Measurements from ENCODE around the gene ADAM33.

ADAM33 gene

GRCh38 chr20:3646067-3646440 lies 35.8 kb downstream of the ADAM33 start:
- no peak for DNase-seq (ENCODE audit: low read depth)

DNA sequence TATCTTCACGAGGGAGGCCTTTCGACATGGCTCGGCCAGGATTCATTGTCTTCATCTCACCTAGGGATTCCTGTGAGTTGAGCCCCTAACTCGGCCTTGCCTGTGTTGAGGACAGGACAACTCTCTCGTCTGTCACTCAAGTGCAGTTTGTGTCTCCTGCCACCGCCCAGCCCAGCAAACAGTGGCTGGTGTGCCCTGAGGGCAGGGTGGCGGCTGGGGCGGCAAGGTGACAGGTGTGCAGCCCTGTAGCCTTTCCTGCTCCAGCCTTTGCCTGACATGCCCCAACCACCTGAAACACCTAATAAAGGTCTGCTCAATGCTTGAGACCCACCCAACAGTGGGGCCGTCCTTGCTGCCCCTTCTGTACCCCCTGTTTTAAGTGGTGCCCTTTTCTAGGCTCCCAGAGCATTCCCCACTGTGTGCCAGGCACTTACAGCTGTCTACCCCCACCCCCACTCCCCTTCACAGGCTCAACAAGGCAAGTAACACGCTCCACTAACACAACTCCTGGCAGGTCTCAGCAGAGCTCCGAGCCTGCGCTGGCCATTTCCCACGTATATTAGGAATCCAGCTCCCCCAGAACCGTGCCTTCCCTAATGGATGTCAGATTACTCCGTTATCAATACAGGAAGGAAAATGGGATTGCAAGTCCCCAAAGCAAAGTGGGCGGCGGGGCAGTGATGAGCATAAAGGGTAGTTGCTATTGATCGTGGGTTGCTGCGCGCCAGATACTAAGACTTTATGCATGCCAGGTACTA lies 36.3 kb downstream of the ADAM33 start:
- DNase-seq (ENCODE audit: low read depth): no peak

- no peak for DNase-seq (ENCODE audit: low read depth)
These were observed 41.6 kb downstream of the ADAM33 start for GRCh38 chr20:3640259-3640658.

GRCh38 chr20:3635346-3635745 lies 46.5 kb downstream of the ADAM33 start:
- DNase-seq (ENCODE audit: low read depth): no peak

GRCh38 chr20:3633913-3634478 lies 47.8 kb downstream of the ADAM33 start:
- DNase-seq (ENCODE audit: low read depth): no peak

- no peak for DNase-seq (ENCODE audit: low read depth)
These were observed 49.4 kb downstream of the ADAM33 start for GRCh38 chr20:3632311-3633004.

DNA sequence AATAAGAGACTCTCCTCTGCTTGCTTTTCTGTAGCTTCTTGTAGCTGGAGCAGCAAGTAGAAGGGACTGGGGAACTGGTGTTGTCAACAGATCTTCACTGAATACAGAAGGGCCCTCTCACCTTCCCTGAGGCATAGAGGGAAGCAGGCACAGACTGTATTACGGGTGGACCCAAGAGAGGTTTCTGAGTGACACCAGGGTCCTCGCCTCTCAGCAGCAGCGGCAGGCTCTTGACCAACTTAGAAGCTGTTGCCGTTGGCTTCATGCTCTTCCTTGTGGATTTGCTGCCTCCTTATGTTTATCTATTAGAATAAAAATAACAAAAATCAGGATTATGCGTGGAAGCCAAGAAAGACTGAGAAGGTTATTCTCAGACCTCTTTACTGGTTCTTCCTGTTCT lies 50.3 kb downstream of the ADAM33 start:
- DNase-seq (ENCODE audit: low read depth): no peak

- DNase-seq (ENCODE audit: low read depth): no peak
These were observed 51.4 kb downstream of the ADAM33 start for GRCh38 chr20:3630429-3630828.

- DNase-seq (ENCODE audit: low read depth): no peak
These were observed 51.9 kb downstream of the ADAM33 start for GRCh38 chr20:3629893-3630292.

DNA sequence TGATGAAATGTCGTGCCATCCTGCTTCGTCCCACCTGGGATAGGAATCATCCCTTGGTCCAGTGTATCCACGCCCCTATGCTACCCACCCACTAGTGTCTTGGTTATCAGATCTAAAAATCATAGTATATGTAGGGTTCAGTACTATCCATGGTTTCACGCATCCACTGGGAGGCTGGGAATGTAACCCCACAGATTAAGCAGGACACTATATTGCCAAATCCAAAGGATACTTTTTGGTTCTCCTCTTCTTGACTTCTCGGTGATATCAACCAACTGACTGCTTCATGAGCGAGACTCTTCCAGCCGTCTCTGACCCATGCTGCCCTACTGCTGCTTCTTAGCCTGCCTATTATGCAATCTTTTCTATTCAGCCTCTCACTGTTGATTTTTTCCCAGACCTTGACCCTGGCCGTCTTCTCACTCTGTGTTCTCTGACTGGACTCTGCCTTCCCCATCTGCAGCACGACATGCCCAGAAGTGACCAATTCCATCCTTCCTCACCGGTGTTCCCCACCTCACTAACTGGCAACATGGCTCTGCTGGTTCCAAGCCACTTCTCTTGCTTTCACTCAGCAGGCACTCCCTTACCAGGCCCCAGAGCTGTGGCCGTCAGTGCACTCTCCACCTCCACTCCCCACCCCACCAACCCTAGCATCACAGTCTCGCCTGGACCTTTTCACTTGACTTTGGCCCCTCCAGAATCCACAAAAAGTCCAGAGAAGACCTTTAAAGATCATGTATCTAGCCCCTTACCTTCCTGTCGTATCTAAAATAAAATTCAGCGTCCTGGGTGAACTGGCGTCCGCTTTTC lies 53.1 kb downstream of the ADAM33 start:
- no peak for DNase-seq (ENCODE audit: low read depth)

DNA sequence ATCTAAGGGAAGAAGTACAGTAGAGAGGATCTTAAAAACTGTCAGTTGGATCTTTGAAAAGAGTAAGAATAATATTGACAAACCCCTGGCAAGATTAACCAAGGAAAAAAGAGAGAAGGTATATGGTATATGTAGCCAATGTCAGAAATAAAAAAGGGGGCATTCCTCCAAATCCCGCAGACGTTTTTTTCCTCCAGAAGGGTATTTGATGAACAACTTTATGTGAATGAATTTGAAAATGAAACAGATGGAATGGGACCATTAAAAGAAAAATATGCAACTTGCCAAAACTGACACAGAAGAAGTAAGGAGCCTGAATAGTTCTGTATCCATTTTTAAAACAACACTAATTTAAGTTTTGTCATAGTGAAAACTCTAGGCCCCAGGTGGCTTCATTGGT lies 54.3 kb downstream of the ADAM33 start:
- no peak for DNase-seq (ENCODE audit: low read depth)

DNA sequence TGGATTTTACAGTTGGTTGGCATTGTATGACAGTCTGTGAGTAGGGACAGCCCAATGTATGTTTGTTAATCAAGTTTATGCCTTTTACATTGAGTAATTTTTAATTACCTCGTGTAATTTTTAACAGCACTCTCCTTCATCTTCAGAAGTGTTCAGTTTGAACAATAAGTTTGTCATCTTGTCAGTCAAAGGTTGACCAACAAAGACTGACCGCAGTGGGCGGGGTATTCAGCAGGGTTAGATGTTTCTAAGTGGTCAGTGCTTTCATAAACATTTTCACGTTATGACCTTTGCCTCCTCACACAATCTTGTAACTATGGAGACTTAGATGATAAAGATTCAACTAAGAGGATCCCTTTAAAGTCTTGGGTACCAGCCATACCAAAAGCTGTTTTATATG lies 59.4 kb downstream of the ADAM33 start:
- no peak for DNase-seq (ENCODE audit: low read depth)

DNA sequence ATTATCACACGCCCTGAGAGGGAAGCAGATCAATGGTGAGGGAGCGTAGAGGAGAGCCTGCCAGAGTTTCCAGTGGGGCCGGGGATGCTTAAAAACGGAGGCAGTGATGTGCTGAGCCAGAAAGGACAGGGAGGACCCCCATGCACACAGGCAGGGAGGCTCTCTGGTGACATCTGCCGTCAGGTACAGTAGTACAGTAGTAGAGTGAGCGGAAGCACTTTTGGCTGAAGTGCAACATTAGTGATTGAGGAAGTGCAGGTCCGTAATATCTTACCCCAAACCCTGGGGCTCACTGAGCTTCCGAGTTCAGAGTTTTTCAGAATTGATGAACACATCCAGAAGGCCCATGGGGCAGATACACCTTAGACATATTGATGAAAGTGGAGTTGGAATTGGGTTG lies 60.7 kb downstream of the ADAM33 start:
- no peak for DNase-seq (ENCODE audit: low read depth)
